ENCODE data around the gene SREBF2. TPM values are rescaled to one million over a fixed set of nuclear protein-coding genes. Genes with fewer than 3 reads are reported as not detected.

The SREBF2 gene
- total RNA-seq, 6 donors from 2014 or later = 124 to 175 (median 145) TPM

- DNase-seq (no peak), ATAC-seq (ENCODE audit: low FRiP score in 2 of 2) (no peak)
- peaks cover 43 to 88% (median 76%) of the 10 kb centered on the region in 4 donors for H3K4me1 ChIP-seq
- no peaks in the 10 kb centered on the region for H3K27me3 ChIP-seq
- peaks cover 0 to 3% (median 1%) of the 10 kb centered on the region in 4 donors for H3K36me3 ChIP-seq
- H3K4me3 ChIP-seq = no peak overlapping the region
- H3K9me3 ChIP-seq = no peaks in the 10 kb centered on the region
- 52 to 74% methylated on average over 1 of the region's 1 CpG for WGBS, 2 donors
- TF ChIP-seq CTCF (IDR thresholded peaks at IDR 0.05) (no peak), POLR2A (IDR thresholded peaks at IDR 0.05) (no peak), POLR2AphosphoS5 (IDR thresholded peaks at IDR 0.05) (no peak), EP300 (IDR thresholded peaks at IDR 0.05) (no peak)
- H3K27ac ChIP-seq = peak overlapping the region in 3 of 4 donors; percentile 5 to 45 (median 36)
Observed at GRCh38 chr22:41844036-41844435, 11.1 kb downstream of the SREBF2 start.

- peaks cover 43 to 90% (median 76%) of the 10 kb centered on the region in 4 donors for H3K4me1 ChIP-seq
- peaks cover 0 to 3% (median 1%) of the 10 kb centered on the region in 4 donors for H3K36me3 ChIP-seq
- 42 to 53% methylated on average over 1 to 3 of the region's 3 CpGs for WGBS, 2 donors
- peak overlapping the region in 3 of 4 donors; percentile 5 to 45 (median 36) for H3K27ac ChIP-seq
- H3K9me3 ChIP-seq = no peaks in the 10 kb centered on the region
- no peak overlapping the region for H3K4me3 ChIP-seq
- peak in 1 of 2 donors; percentile 82 for DNase-seq
- TF ChIP-seq EP300 (IDR thresholded peaks at IDR 0.05) (peak in 1 of 4 donors; percentile 11), CTCF (IDR thresholded peaks at IDR 0.05) (no peak)
- ATAC-seq (ENCODE audit: low FRiP score in 2 of 2) = peak in 1 of 2 donors; percentile 74
- no peaks in the 10 kb centered on the region for H3K27me3 ChIP-seq
Observed at GRCh38 chr22:41844513-41844912, 11.6 kb downstream of the SREBF2 start.

- H3K27me3 ChIP-seq = no peaks in the 10 kb centered on the region
Observed at GRCh38 chr22:41845380-41846267, 12.7 kb downstream of the SREBF2 start.

GRCh38 chr22:41846268-41846987 is 13.5 kb downstream of the SREBF2 start:
- peaks cover 37 to 77% (median 67%) of the 10 kb centered on the region in 4 donors for H3K4me1 ChIP-seq
- H3K9me3 ChIP-seq = no peaks in the 10 kb centered on the region
- H3K27ac ChIP-seq = peak overlapping the region in 2 of 4 donors; percentile 29 to 45
- no peak overlapping the region for H3K4me3 ChIP-seq
- no peaks in the 10 kb centered on the region for H3K27me3 ChIP-seq
- no peak for TF ChIP-seq POLR2A (IDR thresholded peaks at IDR 0.05)
- TF ChIP-seq CTCF (IDR thresholded peaks at IDR 0.05) = no peak
- TF ChIP-seq POLR2AphosphoS5 (IDR thresholded peaks at IDR 0.05) = no peak
- TF ChIP-seq EP300 (IDR thresholded peaks at IDR 0.05) = no peak
- ATAC-seq (ENCODE audit: low FRiP score in 2 of 2) (no peak), DNase-seq (no peak)
- H3K36me3 ChIP-seq = peaks cover 0 to 3% (median 0%) of the 10 kb centered on the region in 4 donors
- 60% methylated on average over 10 of the region's 10 CpGs for WGBS, 2 donors

More at GRCh38 chr22:41845380-41846267, 12.7 kb downstream of the SREBF2 start:
- DNase-seq = no peak
- WGBS, 2 donors = 50 to 59% methylated on average over 4 of the region's 4 CpGs
- H3K4me3 ChIP-seq = no peak overlapping the region
- no peak for TF ChIP-seq EP300 (IDR thresholded peaks at IDR 0.05)
- TF ChIP-seq POLR2A (IDR thresholded peaks at IDR 0.05) = no peak
- no peak for TF ChIP-seq POLR2AphosphoS5 (IDR thresholded peaks at IDR 0.05)
- TF ChIP-seq CTCF (IDR thresholded peaks at IDR 0.05) = no peak
- ATAC-seq (ENCODE audit: low FRiP score in 2 of 2) = no peak
- peaks cover 0 to 3% (median 0%) of the 10 kb centered on the region in 4 donors for H3K36me3 ChIP-seq
- H3K9me3 ChIP-seq = no peaks in the 10 kb centered on the region
- H3K27ac ChIP-seq = peak overlapping the region in 2 of 4 donors; percentile 36 to 45
- peaks cover 43 to 85% (median 74%) of the 10 kb centered on the region in 4 donors for H3K4me1 ChIP-seq

All from upper lobe of left lung (tissue), 6 donors.